Erythroblast (primary cell): ENCODE data around the gene CLCNKA.

Source experiments
- GATA1 ChIP-seq: IDR thresholded peaks from 2 replicates; pipeline ENCODE4 v1.6.1; 2011; ENCODE audit warnings: low read depth, mild to moderate bottlenecking, control low read depth, low read length, moderate library complexity
- POLR2A ChIP-seq: IDR thresholded peaks from 2 replicates; pipeline ENCODE4 v1.6.1; 2011; ENCODE audit warnings: mild to moderate bottlenecking, low read length

GRCh38 chr1:16013908-16014258, 8.0 kb upstream of the CLCNKA start:
- TF ChIP-seq POLR2A (no peak), GATA1 (no peak)
